ENCODE measurements around the gene PTPRG.

PTPRG gene

DNA sequence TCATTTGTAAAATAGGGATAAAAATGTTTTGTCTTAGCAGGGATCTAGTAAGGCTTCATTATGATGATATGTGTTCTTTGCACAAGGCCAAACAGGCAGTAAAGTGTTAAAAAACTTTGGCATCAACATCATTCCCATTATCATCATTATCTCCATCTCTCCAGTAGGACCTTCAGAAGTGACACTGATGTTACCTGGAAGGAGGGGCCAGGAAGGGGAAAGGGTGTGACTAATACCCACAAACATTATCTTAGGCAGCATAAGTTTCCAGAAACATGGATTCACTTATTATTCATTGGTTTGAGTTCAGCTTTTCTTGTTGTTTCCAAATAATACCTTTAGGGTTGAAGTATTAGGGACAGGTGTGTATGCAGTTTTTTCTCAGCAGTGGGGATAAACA is 399.6 kb downstream of the PTPRG start:
- DNase-seq (ENCODE audit: low read depth in 2 of 2): no peak

DNA sequence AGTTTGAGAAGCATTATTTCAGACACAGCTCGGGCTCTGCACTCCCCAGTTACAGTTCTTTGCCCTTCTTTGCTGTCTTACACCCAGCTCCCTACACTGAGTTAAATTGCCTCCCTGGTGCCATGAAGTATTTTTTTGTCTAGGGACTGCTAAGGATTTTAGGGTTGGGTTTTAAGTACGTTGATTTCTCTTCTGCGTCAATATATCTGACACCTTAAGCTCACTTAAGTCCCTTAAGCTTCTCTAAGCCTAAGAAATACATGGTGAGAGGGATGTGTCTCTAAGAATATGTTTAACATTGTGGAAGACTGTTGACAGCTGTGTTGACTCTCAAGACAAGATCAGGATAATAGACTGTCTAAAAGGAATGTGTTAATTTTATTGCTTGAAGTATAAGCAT is 400.5 kb downstream of the PTPRG start:
- DNase-seq (ENCODE audit: low read depth in 2 of 2): no peak

GRCh38 chr3:61964566-61964965 is 403.2 kb downstream of the PTPRG start:
- no peak for DNase-seq (ENCODE audit: low read depth in 2 of 2)

- DNase-seq (ENCODE audit: low read depth in 2 of 2): no peak
Measured at GRCh38 chr3:61965770-61966131, 404.4 kb downstream of the PTPRG start.

- no peak for DNase-seq (ENCODE audit: low read depth in 2 of 2)
Measured at GRCh38 chr3:61966200-61966599, 404.8 kb downstream of the PTPRG start.

DNA sequence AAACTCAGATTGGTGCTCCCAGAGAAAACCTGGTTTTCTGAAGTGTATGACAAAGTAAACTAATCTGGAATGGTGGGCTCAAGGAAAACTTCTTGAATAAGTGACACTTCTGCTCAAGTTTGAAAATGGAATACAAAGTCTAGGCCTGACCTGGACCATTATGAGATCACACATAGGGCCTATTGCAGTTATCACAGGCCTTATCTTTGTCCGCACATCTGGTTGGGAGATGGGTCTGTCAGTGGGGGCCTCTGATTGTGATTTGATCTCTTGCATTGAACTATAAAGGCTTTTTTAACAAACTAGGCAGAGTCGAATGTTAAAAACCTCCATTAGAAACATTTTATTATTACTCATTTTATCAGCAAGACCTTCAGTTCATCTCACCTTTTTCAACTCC is 405.6 kb downstream of the PTPRG start:
- DNase-seq (ENCODE audit: low read depth in 2 of 2): no peak

GRCh38 chr3:61967937-61968336 is 406.6 kb downstream of the PTPRG start:
- no peak for DNase-seq (ENCODE audit: low read depth in 2 of 2)

GRCh38 chr3:61974662-61975061 is 413.3 kb downstream of the PTPRG start:
- no peak for DNase-seq (ENCODE audit: low read depth in 2 of 2)

GRCh38 chr3:61975199-61975598 is 413.8 kb downstream of the PTPRG start:
- DNase-seq (ENCODE audit: low read depth in 2 of 2): no peak

DNA sequence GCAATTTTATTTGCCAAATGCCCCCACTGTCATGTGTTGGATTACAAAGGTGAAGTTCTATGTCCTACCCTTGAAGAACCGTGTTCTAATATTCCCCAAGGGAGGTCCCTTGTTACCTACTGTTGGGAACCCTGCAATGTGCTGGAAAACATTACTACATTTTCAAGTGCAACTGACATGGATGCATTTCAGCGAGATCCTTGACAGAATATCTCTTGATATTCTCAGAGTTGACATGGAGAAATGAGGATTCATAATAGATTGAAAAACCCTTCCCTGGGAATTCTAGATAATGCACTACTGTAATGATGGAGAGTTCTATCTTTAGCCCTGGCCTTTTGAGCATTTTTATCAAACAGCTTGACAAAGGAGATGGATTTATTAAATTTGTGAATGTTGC is 414.6 kb downstream of the PTPRG start:
- DNase-seq (ENCODE audit: low read depth in 2 of 2): no peak

DNA sequence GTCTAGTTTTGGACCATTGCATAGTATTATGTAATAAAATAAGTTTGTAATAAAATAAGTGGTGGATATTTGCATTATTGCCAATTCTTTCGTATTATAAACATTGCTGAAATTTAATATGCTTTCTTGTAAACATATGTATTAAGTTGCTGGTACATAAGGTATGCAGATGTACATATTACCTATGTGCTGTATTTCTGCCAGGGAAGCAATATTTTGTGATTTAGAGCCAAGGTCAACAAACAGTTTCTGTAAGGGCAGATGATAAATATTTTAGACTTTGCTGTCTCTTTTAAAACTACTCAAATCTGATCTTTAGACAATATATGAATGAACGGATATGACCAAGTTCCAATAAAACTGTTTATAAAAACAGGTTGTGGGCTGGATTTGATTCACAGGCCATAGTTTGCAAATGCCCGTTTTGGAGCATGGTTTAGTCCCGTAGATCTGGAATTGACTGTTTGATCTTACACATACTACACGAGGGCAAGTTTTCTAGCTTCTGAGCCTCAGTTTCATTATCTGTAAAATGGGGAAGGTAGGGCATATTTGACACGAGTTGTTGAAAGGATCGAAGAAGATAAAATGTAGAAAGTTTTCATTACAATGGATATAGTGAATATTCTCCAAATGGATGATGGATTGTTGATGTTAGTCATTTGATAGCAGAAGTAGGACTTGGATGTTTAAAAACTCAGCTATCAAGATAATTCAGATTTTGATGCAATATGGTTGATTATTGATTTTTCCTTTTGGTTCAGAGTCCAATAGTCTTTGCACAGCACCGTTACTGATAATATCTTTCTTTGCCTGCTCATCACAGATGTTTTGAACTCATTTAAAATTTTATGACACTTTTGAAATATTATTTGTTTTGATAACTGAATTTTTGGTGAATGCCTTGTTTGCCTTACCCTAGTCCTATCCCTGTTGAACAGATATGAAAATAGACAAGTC is 417.4 kb downstream of the PTPRG start:
- DNase-seq (ENCODE audit: low read depth in 2 of 2): no peak

GRCh38 chr3:61979638-61980037 is 418.3 kb downstream of the PTPRG start:
- no peak for DNase-seq (ENCODE audit: low read depth in 2 of 2)

DNA sequence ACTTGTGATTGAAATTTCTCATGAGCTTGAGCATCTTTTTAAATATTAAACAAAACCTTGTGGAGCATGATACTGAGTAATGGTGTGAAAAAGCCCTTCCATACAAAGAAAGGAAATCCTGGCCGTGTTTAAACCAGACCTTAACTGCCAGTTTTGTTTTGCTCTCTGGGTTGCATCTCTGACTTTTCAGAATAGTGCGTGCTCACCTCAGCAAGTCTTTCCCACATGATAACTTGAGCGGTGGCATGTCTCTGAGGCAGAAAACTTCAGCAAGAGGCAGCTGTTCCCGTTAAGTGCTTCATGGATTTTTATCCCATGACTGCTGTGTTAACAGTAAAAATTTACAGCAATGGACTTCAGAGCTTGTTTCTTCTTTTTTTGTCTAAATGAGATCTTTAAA is 418.7 kb downstream of the PTPRG start:
- no peak for DNase-seq (ENCODE audit: low read depth in 2 of 2)

- no peak for DNase-seq (ENCODE audit: low read depth in 2 of 2)
Measured at GRCh38 chr3:61981060-61981459, 419.7 kb downstream of the PTPRG start.

GRCh38 chr3:61983479-61983878 is 422.1 kb downstream of the PTPRG start:
- no peak for DNase-seq (ENCODE audit: low read depth in 2 of 2)

DNA sequence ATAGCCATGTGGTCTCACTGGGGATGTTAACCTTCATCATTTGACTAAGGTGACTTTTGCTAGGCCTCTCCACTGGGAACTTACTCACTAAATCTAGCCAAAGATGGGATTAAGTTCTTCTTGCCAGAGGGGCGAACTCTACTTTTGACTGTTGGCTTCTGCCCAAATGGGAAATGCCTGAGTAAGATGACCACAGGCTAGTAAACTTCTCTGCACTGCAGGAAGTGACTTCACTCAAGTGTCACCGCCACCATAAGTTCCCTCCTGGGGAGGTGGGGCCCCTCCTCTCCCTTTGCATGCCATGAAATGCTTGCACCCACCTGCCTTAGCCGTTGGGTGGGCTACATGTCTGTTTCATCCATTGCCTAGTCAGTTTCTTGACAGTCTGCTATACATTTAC is 423.6 kb downstream of the PTPRG start:
- no peak for DNase-seq (ENCODE audit: low read depth in 2 of 2)

DNA sequence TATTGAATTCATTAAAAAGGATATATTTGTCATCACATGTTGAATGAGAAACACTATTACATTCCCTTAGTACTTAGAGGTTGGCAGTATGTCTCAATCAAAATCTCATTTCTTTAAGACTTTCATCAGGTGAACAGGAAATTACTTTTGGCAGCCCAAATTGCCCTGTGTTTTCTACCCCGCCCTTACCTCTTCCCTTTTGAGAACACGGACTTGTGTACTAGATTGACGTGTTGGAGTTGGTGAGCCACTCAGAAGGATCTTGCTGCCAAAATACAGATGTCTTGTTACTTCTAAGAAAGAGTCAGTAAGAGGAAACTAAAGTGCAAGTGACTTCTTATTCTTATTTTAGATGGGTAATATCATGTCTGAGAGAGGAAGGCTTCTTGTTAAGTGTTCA is 425.1 kb downstream of the PTPRG start:
- no peak for DNase-seq (ENCODE audit: low read depth in 2 of 2)

GRCh38 chr3:61989681-61990080 is 428.3 kb downstream of the PTPRG start:
- no peak for DNase-seq (ENCODE audit: low read depth in 2 of 2)

- no peak for DNase-seq (ENCODE audit: low read depth in 2 of 2)
Measured at GRCh38 chr3:61990327-61991027, 429.1 kb downstream of the PTPRG start.

DNA sequence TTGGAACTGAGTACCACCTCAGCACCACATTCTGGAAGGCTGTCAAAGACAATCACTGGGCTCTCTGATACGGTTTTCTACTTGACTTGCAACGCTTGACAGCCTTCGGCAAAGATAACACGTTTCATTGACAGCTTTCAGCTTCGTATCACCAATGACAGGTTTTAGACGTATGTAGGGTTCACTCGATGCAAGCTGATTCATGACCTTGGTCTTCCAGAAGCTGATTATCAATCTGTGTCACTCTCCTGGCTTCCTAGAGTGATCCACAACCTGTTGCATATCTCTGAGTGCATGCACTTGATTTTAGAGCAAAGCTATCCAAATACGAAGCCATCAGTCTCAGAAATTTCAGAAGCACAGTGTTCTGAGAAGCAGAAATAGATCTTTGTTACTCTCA is 430.3 kb downstream of the PTPRG start:
- DNase-seq (ENCODE audit: low read depth in 2 of 2): no peak

DNA sequence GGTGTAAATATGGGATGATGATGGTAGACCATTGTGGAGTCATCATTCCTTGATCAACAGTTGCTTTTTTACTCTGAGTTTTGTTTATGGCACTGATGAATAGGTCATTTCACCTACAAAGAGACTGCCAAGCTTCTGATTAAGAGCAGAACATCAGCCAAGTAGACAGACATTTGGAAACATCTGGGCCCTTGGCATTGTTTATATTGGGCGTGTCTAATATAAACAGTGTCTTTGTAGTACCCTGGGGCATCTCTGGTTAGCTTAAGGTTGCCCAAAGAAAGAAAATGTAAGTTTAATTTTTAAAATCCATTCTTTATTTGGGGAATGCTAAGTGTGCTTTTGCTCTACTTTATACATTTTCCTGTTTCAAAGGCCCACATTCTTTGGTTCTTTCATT is 435.0 kb downstream of the PTPRG start:
- DNase-seq (ENCODE audit: low read depth in 2 of 2): no peak

DNA sequence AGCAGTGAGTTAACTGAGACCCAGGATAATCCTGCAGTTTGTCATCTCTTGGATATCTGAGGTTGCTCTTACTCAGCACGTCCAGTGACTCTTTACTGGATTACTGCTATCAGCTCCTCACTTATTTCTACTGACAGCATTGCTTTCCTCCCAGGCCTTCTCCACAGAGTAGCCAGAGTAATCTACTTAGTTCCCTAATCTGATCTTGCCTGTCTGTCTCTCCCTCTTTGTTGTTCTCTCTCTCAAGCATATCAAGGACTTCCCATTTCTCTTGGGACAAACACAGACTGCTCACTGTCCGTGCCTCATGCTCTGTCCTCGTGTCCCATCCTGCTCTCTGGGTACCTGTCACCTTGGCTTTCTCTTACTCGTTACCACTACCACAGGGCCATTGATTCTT is 435.7 kb downstream of the PTPRG start:
- no peak for DNase-seq (ENCODE audit: low read depth in 2 of 2)

DNA sequence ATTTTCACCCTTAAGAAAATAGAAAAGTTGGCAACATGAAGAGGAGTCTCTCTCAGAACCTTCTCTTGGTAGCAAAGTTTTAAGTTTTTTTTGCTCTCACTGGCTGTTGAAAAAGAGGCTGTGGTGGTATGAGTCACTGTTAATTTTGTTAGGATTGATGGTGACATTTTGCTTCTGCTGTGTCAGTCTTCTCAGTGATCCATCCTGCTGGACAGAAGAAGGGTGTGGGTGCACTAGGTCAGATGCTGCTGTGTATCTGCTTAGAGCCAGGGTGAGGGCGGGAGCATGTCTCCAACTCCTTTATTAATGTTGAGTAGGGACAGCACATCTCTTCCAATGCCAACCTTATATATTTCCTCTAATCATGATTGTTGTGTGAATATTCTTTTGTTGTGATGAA is 442.5 kb downstream of the PTPRG start:
- DNase-seq (ENCODE audit: low read depth in 2 of 2): no peak
